GM12873 (cell line): Measurements from ENCODE around the gene AKAP8L.

ENCODE experiments used
- CTCF ChIP-seq: IDR thresholded peaks from 2 replicates; pipeline ENCODE4 v1.5.1; 2012; ENCODE audit warnings: low read depth, mild to moderate bottlenecking, moderate library complexity, low read length, control low read depth; ENCODE audit not compliant: insufficient read depth; ENCODE audit errors: missing control alignments

The AKAP8L gene

GRCh38 chr19:15447057-15447456 lies 28.3 kb upstream of the AKAP8L start:
- no peak for TF ChIP-seq CTCF

- TF ChIP-seq CTCF = no peak
Measured at GRCh38 chr19:15445807-15446376, 27.1 kb upstream of the AKAP8L start.

- TF ChIP-seq CTCF = no peak
Measured at GRCh38 chr19:15445227-15445605, 26.4 kb upstream of the AKAP8L start.

GRCh38 chr19:15444505-15445226 lies 25.9 kb upstream of the AKAP8L start:
- TF ChIP-seq CTCF = no peak

- no peak for TF ChIP-seq CTCF
Measured at GRCh38 chr19:15443838-15444237, 25.1 kb upstream of the AKAP8L start.

GRCh38 chr19:15443325-15443724 lies 24.5 kb upstream of the AKAP8L start:
- no peak for TF ChIP-seq CTCF

GRCh38 chr19:15442142-15442920 lies 23.5 kb upstream of the AKAP8L start:
- TF ChIP-seq CTCF = no peak
